ENCODE results near the gene AREG. TPM values are rescaled to one million over a fixed set of nuclear protein-coding genes. Genes with fewer than 3 reads are reported as not detected.

The AREG gene
- total RNA-seq, 1 experiment from 2014 or later: 7.0 TPM

DNA sequence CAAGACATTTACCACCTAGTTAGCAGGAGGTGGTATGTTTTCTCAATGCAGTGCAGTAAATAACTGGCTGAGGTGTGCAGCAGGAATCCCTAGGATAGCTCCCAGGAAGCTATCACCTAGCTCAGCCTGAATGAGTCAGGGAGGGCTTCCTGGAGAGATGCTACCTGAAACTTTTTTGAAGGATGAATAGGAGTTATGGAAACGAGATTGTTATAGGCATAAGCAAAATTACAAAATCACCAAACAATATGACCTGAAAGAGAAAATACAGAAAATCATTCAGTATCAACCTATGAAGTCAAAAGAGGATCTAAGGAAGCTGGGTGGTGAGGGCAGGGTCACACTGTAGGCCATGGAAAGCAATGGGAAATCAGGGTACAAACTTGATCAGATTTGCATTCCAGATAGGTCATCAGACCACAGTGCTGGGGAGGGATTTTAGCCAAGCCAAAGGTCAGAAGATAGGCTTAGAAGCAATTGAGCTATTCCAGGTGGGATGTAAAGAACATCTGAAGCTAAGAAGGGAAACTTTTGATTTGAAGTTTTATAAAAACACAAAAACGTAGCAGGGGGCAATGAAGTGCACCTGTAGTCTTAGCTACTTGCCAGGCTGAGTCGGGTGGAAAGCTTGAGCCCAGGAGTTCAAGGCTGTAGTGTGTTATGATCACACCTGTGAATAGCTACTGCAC is 11.3 kb downstream of the AREG start:
- DNase-seq (ENCODE audit: extremely low read depth, low read depth): no peak

DNA sequence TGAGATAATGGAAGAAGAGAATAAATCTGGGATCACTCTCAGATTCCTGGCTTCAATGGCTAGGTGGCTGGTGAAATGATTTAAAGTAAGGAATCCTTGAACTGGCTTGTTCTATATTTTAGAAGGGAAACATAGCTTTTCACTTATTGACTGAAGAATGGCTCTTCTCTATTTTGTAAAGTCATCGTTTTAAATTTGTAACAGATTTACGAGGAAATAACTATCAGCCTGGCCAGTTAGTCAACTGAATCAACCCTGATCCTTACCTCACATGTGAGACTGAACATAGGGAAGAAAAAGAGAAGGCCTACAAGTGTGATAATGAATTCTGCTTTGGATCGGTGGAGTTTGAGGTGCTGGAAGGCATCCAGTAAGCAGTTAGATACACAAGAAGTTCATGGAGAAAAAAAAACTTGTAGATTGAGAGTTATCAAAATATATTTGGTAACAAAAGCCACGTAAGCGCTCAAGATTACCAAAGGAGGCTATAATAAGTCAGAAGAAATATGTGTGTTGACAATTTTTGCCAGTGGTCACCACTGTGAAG is 12.0 kb downstream of the AREG start:
- DNase-seq (ENCODE audit: extremely low read depth, low read depth): no peak

DNA sequence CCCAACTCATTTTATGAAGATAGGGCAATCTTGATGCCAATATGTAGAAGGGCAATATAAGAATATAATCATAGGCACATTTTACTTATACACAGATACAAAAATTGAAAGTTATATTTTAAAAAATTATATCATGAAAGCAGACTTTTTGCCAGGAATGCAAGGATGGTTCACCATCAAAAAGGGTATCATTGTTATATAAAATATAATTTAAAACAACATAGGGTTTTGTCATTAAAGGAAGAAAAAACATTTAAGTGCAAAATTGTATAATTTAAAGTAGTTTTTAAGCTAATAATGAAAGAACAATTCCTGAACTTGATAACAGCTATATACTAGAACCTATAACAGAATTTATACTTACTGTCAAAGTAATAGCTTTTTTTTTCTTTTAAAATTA is 15.9 kb downstream of the AREG start:
- no peak for DNase-seq (ENCODE audit: extremely low read depth, low read depth)

DNA sequence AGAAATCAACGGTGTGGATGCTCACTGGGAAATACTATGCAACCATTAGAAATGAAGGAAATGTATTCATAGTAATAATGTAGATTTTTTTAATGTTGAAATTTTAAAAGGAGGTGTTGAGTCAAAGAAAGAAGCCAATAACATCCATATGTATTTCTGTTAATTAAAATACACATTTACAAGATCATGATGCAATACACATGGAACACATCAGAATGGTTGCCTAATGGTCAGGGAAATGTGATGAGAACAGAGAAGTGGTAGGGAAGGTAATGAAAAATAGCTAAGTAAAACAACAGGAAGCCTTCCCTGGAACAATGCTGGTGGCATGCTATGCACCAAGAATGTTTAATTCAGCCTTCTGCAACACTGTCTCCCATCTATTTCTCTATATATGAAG is 18.2 kb downstream of the AREG start:
- DNase-seq (ENCODE audit: extremely low read depth, low read depth): no peak

DNA sequence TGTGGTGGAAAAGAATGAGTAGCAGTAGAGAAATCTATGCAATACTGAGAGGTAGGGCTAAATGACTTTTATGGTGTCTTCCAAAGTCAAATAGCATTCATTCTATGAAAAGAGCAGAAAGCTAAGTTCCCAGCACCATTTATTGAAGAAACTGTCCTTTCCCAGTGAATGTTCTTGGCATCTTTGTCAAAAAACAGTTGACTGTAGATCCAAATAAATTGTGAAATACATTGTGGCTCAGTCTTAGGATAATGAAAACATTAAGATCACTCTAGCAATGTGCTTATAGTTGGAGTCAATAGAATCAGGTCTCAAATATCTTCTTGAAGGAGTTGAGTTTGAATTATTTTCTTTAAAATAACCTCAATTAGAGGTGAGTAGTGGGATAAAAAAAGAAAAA is 19.4 kb downstream of the AREG start:
- no peak for DNase-seq (ENCODE audit: extremely low read depth, low read depth)

DNA sequence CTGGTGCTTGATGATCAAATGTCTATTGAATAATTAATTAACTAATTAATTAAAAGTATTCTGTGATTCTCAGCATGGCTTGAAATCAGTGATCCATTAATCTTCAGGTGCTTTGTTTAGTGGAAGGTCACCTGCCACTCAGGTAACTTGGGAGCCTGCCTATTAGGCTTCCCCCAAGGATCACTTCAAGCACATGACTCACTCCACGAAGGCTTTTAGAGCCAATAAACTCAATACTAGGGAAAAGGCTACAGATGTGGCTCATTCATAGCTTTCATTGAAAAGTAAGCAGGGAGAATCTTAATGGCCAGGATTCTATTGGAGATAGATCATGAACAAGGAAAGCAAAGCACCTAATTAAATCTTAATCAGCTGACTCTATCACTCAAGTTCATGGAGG is 21.3 kb downstream of the AREG start:
- DNase-seq (ENCODE audit: extremely low read depth, low read depth): no peak

DNA sequence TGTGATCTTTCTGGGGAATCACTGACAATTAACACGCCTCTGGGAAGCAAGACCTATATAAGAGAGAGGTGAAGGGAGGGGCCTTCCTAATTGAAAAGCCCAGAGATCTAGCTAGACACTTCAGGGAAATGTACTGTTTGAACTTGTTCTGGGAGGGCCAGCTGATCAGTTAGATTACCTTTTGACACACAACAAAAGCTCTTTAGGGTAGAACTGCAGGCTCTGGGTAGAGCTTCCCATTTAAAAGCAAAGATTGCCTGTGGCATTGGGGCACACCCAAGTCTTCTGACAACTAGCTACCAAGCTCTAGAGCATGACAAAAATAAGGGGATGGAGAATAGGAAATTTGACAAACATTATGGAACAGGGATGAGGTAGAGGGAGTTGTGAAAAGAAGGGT is 26.3 kb downstream of the AREG start:
- no peak for DNase-seq (ENCODE audit: extremely low read depth, low read depth)

DNA sequence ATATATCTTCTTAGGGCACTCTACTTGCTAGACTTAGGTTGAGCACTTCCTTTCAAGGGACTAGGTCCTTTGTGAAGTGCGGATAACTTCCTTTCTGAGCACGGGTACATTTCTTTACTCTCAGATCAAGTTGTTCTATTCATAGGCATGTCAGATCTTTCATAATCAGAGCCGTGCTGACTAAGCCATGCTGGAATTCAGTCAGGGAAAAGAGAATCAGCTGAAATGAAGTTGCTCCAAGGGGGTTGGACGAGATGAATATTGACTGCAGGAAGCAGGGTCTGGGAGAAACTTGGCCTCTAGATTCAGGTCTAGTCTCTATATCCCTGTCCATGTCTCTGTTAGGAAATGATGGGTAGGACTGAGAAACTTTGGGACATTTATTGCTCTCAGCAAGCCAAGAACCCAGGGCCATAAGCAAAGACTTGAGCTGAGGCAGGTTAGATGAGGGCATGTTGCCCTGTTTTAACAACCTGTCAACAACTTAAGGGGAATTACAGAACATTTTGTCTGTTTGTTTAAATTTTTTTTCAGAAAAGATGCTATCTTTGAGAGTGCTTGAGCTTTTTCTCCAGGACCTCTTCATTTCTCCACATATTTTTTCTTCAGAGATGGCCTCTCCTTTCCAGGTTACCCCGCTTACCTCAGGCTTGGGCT is 28.3 kb downstream of the AREG start:
- DNase-seq (ENCODE audit: extremely low read depth, low read depth): peak; percentile 36

DNA sequence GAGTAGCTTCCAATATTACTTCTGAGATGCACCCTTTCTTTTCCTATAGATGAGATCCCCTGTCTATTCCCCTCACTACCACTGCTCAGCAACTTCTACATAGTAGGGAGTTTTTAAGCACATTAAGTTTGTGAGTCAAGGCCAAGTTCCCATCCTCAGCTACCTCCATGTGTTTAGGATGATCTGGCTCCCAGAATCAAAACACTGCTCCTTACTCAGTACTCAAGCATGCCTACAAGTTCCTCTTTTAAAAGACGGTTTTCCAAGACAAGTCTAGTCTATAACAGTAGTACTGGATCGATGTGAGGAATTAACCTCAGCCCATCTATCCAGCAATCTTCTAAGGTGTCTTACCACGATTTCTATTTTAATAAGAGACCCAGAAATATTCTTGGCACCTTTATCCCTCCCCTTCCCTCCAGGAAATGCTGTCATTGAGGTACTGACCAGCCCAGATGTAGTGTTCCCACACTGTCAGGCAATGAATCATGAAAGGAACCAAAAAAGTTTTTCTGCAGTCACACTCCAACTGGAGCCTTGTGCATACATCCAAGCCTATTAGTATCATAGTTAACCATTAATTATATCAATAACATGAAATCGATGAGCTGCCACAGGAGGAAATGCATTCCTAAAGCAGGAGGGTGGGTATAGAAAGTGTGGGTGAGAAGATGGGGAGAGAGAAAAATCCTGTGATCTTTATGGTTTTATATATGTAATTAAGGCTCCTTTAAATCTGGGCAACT is 29.6 kb downstream of the AREG start:
- no peak for DNase-seq (ENCODE audit: extremely low read depth, low read depth)

DNA sequence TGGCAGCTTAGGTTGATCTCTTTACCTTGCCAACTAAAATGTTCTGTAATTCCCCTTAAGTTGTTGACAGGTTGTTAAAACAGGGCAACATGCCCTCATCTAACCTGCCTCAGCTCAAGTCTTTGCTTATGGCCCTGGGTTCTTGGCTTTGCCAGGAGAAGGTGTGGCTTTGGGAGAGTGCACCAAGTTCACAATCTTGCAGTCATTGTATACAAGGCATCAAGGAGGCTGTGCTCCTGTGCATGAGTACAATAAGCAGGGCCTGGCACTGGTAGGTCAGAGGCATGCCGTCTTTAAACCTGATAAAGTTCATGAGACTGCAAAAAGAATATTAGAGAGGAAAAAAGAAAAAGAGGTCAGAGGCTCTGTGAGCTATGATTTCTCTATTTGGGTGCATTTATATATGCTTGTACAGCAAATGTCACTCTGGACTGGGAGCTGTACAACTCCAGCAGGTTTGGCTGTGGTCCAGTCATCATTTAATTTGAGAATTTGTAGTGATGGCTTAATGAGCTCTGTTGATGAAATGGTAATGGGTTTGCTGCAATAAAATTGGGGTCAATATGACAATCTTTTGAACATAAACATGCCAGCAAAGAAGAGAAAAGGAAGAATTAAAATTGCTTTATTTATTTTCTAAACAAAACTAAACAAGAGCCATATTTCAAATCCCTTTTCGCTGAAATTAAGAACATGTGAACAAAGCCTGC is 30.3 kb downstream of the AREG start:
- DNase-seq (ENCODE audit: extremely low read depth, low read depth): no peak

DNA sequence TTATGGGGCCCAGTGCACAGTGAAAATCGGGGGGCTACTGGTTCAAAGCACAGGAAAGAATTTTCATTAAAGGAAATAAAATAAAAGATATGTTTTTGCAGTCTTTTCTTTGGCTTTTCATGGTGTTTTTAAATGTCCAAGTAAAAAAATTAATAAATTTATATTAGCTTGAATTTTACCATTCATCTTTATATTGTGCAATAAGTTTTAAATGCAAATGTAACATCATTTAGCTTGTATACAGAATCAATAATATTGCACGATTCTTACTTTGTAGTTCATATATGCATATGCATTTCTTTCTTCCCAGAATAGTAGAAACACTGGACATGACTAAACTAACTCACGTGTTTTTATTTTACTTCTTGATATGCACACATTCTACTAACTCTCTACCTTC is 31.0 kb downstream of the AREG start:
- no peak for DNase-seq (ENCODE audit: extremely low read depth, low read depth)

DNA sequence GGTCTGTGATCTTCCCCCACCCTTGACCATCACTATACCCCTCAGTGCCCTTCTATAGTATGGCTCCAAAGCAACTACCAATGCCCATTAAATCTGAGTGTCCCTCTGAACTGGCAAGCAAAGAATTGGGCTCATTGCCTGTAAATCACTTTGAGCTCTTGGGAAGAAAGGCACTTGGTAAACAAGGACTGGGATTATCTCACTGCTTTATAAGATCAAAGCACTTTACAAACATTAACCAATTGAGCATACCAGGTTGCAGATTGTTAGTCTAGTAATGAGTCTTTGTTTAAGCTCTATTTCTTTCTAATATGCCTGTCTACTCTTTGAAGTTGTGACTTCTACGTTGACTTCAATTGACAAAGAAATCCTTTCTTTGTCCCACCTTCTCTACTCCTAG is 34.1 kb downstream of the AREG start:
- no peak for DNase-seq (ENCODE audit: extremely low read depth, low read depth)

DNA sequence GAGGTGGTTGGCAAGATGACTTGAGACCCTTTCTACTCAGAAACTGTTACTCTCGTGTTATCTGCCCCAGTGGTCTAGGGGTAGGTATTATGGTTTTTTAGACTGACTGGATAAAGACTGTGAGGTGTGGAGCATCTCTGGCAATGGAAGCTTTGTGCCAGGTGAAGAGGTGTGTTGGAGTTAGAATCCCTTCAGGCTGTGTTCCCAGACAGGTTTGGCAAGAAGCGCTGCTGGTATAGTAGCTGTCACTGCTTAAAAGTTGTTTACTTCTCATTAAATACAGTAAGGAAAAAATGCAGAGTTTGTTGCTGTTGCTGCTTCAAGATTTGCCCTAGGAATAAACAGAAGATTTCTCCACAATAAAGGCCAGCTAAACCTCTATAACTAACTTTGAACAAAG is 35.3 kb downstream of the AREG start:
- DNase-seq (ENCODE audit: extremely low read depth, low read depth): no peak

DNA sequence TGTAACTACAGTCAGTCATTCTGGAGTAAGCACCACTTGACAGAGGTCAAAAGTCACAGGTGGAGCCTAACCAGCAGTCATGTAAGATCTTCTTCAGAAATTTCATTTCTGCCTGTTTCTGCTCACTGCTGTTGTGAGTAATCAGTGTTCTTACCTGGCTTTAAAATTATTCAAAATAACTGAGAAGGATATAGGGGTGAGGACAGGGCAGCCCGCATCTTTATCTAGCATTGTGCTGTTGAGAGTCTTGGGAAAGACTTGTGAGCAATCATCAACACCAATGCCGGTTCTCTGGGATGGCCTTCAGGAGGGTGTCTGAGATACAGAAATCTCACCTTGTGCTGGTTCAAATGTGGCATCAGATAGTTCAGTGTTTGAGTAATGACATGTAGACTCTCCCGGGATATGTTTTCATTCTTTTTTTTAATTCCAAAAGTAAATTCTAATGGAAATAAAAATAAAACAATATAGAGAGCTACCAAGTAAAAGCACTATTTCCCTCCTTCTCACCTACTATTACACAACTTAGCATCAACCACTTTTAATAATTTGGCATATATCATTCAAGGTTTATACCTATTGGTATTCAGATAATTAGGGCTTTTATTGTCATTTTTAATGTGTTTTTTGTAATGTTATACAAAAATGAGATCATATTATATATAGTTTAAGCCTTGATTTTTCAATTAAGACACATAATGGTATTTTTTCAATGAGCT is 37.1 kb downstream of the AREG start:
- no peak for DNase-seq (ENCODE audit: extremely low read depth, low read depth)

DNA sequence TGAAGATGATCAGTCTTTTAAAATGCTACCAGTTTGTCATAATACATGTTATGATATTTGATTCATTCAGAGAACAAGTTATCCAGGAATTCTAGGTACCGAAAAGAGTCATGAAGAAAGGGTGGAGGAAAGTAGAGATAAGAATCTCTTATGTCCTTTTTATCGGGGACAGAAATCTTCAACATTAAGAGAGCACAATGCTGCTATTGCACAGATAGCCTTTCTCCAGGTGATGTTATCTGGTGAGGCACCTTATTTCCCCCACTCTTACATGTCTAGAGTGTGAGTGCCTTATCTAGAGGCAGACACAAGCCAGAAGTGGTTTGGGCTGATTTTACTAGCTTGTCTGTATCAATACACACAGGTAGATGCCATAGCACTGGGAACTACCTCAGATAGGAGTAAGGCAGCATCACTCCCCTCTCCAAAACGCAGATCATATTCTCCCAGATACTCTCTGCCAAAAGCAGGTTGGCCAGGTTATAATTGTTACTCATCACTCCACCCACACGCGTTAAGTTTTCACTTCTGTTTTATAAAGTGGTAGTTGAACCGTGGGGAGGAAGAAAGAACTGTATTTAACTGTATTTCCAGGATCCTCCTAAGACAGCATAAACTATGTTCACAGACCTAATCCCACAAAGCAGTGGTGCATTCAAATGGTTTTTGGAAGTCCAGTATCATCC is 38.4 kb downstream of the AREG start:
- DNase-seq (ENCODE audit: extremely low read depth, low read depth): no peak

DNA sequence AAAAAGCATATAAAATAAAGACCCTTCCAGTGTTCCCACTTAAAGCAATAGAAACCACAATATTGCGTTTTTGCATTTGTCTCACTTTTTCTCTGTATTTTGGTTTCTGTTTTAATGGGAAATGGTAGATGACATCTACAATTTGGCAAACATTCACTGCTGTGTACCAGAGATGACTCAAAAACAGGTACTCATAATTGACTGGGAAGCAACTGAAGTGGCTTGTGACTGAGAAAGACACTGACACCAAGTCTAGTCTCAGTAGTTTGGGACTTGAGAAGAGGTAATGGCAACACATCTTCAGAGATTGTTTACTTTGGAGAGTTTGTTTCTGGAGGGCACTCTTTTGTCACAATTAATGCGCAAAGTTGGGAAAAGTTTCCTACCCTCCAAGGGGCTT is 42.0 kb downstream of the AREG start:
- no peak for DNase-seq (ENCODE audit: extremely low read depth, low read depth)

DNA sequence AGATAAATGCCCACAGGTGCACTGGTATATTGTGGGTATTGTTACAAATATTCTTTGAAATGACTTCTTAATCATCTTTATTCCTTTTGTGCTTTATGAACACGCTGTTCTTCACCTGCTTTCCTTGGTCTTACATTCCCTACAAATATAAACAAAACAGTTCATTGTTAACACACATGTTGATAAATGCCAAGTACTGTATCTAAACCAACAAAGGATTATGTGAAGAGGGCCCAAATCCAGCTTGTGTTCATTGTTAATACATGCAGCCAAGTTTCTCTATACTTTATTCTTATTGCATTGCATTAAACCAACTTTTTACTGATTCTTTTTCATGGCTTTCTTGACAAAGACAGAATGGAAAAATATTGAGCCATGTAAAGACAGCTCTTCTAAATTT is 42.8 kb downstream of the AREG start:
- DNase-seq (ENCODE audit: extremely low read depth, low read depth): no peak

DNA sequence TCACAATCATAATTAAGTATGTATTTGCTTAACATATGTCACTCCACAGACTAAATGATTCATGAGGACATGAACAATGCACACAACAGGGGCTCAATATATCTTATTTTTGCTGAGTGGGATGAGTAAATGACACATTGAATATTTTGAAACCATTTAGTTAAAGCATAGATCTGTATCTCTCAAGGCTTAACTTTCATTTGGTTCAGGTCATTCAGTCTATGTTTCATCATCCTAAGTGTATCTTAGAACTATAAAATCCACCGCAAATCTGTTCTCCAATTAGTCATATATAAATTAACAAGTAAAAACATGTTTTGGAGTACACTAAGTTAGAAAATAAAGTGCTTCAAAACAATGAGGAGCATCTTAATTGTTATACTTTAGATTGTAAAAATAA is 45.8 kb downstream of the AREG start:
- DNase-seq (ENCODE audit: extremely low read depth, low read depth): no peak

DNA sequence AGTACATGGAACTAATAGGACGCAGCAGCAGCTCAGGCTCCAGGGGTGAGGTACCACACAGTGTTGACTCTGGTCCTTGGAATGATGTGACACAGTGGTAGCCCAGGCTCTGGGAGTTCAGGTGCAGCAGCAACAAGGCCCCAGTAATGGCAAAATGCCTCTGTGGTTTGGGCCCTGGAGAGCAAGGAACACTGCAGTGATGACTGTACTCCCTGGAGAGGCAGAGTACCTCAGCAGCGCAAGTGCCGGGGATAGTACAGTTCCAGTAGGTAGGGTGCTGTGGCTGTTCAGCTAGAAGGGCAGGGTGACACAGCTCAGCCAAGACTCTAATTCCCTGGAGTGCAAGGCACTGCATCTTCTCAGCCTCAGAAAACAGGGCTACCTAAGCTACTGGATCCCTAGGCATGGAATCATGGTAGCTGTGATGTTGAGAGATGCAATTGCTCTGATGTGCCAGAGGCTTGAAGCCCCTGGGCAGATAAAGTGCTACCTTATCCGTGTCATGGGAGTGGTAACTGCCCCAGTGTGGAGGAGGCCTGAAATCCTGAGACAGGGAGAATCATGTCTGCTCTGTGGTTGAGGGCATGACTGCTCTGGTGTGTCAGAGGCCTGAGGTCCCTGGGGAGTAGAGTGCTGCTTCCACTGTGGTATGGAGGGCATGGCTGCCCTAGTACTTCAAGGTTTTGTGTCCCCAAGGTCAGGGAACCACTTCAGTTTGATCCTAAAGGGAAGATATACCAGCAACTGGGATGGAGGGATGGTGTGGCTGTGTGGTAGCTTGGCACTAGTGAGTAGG is 55.2 kb downstream of the AREG start:
- no peak for DNase-seq (ENCODE audit: extremely low read depth, low read depth)

All from NCI-H460 (cell line).